Suppressor macrophage treated with lipopolysaccharide for 4 hours (primary cell): ENCODE data around the gene SMIM26.
"Not testable (repeated sequence)": the region's sequence is repeated elsewhere in the genome, so short reads cannot be mapped to it uniquely, and the experiment has no call there.

ENCODE experiments used
- DNase-seq: peaks from one replicate; pipeline ENCODE4 v3.0.0-alpha.2; 2020

Gene SMIM26, protein sequence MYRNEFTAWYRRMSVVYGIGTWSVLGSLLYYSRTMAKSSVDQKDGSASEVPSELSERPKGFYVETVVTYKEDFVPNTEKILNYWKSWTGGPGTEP

DNA sequence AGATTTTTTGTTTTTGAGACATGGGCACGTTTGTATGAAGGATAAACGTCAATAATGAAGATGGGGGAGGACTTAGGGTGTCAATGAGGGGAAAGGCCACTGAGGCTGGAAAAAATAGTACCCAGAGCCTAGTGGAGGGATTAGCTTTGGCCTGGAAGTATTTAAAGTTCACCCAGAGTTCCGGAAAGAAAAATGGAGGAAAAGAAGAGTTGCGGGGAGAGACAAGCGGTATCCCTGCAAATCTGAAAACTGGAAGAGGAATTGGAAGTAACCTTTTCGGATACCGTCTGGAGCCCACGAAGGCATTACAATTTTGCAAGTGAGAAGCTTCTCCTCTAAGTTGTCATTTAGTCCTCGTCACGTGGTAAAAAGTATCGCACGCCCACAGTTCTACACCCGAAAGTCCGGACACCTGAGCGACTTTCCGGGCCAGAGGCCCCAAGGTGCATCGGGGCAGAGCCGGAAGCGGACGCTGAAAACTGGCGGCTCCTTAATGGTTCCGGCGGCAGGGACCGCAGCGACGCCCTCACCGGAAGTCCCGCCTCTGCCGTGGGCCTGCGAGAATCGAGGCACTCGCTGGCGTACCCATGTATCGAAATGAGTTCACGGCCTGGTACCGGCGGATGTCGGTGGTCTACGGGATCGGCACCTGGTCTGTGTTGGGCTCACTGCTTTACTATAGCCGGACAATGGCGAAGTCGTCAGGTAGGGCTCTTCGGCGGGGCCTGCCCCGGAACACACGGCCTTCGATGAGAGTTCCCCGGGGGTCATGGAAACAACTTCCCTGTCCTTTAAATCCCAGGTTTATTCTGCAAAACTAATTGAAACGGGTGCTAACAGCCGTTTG lies at the start of gene SMIM26:
TSS of gene SMIM26 (plus strand) at position 541 of the 847 bp plus-strand sequence. CDS start at position 588, 47 bp downstream.
- DNase-seq, result peak; percentile 94

DNA sequence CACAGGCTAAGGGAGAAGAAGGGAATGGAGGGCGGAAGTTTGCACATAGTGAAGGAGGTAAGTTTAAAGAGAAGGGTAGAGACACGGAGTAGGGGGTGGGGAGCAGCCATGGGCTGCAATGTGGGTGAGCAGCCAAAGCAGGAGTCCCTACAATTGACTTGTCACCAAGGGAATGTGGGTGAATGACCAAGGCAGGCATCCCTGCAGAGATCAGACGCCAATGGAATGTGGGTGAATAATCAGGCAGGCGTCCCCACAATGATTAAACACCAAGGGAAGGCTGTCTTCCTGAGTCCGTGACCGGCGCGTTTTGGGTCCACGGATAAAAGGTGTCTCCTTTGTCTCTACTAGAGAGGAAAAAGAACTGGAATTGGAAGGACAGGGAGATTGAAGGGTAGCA lies 45.2 kb upstream of the SMIM26 start:
- not testable (repeated sequence) for DNase-seq

DNA sequence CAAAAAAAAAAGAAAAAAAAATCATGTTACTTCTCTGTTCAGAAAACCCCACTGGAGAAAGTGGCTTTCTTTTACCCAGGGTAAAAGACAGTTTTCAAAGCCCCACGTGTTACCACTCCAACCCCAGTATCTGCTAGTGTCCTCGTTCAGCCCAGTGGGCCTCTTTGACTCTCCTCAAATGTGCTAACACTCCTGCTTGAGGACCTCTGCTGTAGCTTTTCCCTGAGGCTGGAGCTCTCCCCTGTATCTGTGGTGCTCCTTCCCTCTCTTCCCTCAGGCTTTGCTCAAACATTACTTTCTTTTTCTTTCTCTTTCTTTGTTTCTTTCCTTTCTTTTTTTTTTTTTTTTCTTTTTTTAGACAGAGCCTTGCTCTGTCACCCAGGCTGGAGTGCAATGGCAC lies 44.2 kb upstream of the SMIM26 start:
- no peak for DNase-seq

DNA sequence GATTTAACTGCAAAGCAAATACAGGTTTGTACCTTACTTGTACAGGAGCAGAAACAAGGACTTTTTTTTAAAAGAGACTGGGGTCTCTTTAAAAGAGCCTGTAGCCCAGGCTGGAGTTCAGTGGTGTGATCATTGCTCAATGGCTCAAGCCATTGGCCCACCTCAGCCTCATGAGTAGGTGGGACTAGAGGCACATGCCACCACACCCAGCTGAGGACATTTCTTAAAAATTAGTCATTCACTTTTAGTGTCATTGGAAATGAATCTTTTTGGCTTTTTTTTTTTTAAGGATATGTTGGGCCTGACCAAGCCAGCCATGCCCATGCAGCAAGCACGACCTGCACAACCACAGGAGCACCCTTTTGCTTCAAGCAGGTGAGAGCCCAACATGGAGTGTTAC lies 42.6 kb upstream of the SMIM26 start:
- DNase-seq, result peak; percentile 36

DNA sequence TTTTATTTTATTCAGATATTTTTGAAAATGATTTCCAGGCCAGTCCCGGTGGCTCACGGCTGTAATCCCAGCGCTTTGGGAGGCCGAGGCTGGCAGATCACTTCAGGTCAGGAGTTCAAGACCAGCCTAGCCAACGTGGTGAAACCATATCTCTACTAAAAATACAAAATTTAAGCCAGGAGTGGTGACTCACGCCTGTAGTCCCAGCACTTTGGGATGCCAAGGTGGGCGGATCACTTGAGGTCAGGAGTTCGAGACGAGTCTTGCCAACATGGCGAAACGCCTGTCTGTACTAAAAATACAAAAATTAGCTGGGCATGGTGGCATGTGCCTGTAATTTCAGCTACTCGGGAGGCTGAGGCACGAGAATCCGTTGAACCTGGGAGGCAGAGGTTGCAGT lies 40.5 kb upstream of the SMIM26 start:
- DNase-seq, result not testable (repeated sequence)

DNA sequence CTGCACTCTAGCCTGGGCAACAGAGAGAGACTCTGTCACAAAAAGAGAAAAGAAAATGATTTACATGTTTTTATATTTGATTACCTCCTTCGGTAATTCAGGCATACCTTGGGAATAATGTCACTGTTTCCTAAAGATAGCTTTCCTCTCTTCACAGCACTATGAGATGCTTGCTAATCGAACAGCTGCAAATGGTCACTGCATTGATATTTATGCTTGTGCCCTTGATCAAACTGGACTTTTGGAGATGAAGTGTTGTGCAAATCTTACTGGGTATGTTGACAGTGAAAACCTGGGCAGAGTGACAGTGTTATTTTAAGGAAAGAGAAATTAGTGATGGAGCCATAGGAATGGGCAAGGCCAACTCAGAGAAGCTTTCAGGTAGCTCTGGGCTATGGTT lies 39.9 kb upstream of the SMIM26 start:
- DNase-seq, result no peak

DNA sequence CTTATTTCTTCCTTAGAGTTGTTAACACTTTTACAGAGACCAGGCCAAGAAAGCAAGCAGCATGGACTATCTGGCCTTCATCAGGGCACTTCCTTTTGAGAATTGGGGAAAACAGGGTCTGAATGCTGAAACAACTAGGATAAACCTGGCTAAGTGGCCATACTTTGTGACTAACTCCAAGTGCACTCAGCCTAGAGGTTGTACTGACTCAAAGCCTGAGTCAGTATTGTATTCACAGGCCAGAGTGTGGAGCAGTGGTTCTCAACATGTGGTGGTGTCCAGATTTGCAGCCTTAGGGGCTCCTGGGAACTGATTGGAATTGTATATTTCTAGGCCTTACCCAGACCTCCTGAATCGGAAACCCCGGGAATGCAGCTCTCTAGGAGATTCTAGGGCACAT lies 39.4 kb upstream of the SMIM26 start:
- DNase-seq, result no peak

DNA sequence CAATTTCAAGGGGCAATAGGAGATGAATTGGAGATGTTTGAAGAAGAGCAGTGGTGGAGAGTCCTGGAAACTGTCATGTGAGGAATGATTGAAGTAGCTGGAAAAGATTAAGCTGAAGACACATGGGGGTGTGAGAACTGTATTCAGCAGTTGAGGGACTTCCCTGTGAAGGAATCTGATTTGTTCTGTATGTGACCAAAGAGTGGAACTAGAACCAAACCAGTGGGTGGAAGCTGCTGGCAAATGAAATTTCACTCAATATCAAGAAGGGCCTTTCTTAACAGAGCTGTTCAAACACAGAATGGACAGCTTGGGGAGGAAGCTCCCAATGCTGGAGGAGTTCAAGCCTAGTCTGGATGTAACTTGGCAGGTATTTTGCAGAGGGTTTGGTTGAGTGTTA lies 38.2 kb upstream of the SMIM26 start:
- no peak for DNase-seq

DNA sequence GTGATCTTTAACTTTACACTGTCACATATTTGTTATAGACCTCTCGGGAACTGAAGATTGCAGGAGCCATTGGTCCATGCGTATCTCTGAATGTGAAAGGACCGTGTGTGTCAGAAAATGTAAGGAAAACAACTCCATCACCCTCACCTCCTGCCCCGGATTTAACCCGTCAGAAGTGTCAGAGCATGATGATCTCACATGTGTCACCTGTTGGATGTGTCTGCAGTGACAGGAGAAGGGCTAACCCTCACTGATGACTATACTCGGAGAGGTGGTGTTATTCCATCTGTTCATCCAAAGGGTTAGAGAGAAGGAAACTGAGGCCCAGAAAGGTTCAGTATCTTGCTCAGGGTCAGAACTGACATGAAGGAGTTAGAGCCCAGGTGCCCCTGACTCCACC lies 34.6 kb upstream of the SMIM26 start:
- DNase-seq, result no peak

DNA sequence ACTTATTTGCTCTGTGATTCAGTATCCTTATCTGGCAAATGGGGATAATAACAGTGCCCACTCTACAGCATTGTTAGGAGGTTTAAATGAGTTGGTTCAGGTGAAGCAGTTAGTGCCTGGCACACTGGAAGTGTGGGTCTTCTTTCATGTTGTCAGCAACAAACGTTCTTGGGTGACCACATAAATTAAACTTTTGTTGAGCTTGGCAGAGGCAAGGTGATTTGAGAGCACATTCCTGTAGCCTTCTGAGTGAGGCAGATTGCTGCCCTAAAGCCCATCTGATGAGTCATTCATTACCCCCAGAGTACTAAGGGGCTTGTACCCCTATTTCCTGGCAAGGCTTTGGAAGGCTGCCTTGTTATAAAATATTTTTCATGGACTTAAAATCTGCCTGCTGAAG lies 33.7 kb upstream of the SMIM26 start:
- DNase-seq, result no peak

DNA sequence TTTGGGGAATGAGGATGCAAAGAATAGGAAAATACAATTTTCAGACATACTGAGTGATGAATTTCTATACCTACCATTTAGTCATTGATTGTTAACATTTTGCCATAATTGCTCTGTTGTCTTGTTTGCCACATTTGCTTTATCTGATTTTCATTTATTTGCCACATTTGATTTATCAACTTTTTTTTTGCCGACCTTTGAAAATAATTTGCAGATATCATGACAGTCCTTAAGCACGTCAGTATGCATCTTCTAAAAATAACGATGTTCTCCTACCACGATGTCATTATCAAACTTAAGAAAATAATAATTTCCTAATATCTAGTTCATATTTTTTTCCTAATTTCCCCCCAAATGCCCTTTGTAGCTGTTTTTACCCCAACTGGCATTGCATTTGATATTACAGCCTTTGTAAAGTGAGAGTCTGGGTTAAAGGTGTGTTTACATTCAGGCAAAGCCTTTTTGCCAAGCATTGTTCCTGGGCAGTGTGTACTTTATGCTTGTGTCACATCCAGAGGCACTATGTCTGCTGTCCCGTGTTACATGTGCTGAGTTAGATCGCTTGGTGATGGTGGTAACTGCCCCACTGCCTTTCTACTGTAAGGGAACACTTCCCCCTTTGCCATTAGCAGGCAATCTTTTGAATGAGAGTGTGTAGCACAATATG lies 33.1 kb upstream of the SMIM26 start:
- no peak for DNase-seq

DNA sequence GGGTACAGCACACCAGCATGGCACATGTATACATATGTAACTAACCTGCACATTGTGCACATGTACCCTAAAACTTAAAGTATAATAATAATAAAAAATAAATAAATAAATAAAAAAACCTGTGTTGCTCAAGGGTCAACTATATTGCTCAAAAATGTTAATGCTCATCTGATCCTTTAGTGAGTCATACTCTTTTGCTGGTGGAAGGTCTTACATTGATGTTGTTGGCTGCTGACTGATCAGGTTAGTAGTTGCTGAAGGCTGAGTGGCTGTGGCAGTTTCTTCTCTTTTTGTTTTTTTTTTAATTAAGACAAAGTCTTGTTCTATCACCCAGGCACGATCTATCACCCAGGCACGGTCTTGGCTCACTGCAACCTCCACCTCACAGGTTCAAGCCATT lies 29.6 kb upstream of the SMIM26 start:
- no peak for DNase-seq

DNA sequence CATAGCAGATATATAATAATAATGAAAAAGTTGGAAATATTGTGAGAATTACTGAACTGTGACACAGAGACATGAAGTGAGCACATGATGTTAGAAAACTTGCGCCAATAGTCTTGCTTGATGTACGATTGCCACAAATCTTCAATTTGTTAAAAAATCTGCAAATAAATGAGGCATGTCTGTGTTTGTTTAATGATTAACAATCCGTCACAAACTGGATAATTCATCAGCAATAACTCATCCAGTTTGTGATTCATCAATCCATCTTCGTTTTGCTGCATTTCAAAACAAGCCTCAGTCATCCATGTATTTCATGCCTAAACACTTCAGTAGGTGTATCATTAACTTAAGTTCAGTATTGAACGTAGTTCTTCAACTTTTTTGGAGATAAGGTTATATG lies 25.5 kb upstream of the SMIM26 start:
- DNase-seq, result no peak

DNA sequence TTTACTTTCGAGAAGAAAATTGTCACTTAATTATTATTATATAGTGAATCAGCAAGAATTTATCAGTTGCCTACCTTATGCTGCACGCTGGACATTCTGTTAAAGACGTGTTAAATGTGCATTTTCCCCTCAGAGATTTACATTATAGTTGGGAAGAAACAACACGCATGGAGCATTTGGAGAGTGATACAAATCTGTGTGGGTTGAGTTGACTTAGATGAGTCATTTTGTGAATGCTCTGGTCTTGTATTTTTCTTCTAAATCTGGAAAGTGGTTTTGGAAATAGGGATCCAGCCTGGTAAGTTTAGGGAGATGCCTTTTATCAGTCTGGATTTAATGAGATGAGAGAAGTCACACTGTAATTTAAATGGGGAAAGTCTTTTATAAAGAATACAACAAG lies 24.0 kb upstream of the SMIM26 start:
- DNase-seq, result no peak

DNA sequence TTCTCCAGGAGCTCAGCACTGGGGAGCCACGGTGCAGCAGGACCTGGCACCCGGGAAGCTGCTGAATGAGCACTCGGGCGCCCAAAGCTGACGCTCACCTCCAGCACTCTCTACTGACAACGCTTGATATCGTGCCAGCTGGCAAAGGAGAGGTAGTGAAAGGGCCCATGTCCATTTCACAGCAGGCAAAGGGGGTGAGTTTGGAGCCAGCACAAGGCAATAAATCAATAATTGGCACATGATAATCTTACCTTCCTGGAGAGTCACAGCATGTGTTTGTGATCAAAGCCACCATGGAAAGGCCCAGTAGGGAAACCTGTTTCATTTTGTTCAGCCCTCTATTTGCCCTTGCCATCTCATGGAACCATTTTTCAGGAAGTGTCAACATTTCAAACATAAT lies 23.3 kb upstream of the SMIM26 start:
- no peak for DNase-seq

DNA sequence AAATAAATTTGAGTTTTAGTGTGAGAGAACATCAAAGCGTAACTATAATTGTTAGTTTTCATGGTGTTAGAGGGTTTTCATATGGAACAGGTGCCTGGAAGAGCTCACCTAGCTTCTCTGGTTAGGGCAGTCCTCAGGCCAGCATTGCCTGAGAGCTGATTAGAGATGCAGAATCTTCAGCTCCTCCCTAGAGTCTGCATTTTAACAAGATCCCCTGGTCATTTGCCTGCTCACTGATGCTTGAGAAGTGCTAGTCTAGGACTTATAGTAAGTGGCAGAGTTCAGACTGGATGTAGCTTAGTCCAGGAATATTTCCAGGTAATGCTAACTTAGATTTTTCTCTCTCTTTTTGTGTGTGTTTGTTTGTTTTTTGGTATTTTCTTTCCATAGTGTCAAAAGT lies 21.7 kb upstream of the SMIM26 start:
- no peak for DNase-seq

DNA sequence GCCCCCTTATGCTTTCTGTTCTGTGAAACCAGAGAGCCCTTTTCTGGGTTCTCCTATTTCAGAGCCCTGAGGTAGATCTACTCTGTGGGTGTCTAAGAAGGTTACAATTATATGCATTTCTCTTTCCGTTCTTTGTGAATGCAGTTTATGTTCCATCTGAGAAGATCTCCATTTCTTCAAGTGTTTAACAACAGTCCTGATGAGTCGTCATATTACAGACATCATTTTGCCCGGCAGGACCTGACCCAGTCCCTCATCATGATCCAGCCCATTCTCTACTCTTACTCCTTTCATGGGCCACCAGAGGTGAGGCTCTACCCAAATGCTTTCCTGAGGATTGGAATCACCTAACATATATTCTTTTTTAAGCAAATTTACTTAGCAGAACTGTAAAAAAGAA lies 18.8 kb upstream of the SMIM26 start:
- no peak for DNase-seq

DNA sequence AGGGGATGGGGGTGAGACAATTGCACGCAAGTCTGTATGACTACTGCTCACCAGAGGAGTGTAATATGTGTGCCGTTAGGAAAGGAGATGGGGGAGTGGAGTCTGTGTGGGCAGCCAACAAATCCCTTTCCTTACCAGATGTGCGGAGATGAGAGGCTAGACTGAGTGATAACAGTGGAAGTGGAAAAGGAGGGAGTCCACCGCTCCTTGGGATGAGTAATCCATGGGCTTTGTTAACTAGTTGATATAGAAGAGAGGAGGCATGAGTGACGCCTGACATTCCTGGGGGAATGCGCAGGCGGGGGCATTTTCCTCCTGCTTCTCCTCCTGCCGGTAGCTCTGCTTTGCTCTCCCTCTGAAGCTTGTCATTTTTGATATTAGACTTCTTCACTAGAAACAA lies 13.5 kb upstream of the SMIM26 start:
- no peak for DNase-seq

DNA sequence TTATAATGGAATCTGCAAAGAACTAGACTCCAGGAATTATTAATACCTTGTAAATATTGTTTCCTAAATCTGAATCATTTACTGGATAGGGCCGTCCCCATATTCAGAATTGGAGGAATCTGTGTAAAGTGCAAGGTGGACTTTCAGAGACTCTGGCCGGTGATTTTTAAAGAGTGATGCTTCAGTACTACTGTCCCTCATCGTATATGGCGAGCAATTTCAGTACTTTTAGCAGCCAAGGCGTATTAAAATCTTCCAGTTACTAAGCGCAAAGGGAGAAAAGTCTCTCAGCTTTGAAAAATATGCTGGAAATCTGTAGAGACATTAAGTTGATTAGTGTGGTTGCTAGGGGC lies 483 bp downstream of the SMIM26 start:
- no peak for DNase-seq

DNA sequence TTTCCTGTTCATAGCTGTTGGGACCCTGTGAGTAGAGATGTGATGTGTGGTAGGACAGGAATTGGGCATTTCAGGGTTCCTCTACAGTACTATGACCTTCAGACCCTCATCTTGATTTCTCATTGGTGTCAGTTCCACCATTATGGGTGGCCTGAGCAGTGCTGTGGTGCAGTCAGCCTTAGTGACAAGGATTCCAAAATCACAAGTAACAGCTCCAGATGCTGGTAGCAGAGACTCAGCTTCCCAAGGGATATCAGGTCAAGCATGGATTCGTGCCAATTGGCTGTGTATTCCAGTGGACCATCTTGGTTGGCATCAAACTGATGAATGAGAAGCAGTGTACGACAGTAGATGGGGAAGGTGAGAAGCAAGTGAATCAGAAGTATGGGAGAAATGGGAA lies 3.8 kb downstream of the SMIM26 start:
- no peak for DNase-seq

DNA sequence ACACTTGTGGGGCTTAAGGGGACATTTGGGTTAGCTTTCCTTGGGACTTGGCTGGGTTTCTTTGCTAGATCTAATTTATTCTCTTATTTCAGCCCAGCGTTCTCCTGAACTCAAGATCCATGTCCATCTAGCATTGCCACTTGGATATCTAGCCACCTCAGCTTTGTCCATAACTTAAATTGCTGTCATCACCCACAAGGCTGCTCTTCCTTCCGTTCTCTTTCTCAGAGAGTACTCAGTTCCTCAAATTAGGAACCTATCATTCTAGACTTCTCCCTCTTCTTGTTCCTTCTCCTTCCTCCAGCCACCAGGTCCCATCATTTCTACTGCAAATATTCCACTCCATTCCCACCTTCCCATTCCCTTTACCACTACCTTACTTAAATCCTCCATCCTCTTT lies 4.3 kb downstream of the SMIM26 start:
- DNase-seq, result peak; percentile 56

DNA sequence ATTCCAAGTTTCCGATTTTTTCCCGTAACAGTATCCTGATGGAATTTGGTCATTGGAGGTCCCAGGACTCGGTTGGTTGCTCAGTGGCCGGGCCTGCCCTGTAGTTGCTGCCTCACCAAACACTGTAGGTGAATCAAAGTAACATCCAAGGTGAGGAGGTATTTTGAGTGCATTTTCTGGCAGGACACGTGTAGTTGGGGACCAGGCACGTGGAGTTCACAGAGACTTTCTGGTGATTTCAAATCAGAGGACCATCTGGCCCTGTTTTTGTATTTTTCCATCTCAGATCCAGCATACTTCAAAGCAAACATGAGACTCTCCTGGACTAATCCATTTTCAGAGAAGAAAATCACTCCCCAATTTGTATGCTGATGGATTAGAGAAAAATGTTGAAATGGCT lies 10.7 kb downstream of the SMIM26 start:
- DNase-seq, result no peak

DNA sequence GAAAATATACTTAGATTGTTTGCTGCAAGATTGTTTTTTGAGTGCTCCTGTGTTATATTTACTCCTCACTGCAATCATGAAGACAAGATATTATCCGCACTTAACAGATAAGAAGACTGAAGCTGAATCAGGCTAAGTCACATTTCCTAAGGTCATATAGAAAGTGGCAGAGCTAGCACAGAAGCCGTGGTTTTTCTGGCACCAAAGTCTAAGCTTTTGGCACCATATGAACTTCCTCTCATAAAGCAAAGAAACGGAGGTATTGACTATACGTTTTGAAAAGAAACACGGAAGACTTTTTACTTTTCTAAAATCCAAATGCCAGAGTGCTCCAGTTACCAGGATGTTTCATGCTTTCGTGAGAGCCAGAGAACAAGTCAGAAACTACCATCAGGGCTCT lies 11.3 kb downstream of the SMIM26 start:
- no peak for DNase-seq

DNA sequence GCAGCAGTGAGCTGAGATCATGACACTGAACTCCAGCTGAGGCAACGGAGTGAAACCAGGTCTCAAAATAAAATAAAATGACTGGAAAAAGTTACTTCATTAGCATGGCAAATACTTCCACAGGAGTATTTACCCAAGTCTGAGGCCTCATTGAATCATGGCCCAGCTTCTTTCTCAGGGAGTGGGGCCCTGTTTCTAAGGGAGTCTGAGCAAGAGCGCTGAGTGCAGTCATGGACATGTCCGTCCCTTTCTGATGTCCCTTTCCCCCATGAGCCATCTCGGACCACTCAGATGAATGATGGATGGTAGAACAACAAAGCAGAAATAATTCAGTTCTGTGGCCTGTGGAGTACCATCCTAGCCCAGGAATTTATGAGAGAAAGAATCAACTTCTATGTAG lies 12.8 kb downstream of the SMIM26 start:
- DNase-seq, result no peak

DNA sequence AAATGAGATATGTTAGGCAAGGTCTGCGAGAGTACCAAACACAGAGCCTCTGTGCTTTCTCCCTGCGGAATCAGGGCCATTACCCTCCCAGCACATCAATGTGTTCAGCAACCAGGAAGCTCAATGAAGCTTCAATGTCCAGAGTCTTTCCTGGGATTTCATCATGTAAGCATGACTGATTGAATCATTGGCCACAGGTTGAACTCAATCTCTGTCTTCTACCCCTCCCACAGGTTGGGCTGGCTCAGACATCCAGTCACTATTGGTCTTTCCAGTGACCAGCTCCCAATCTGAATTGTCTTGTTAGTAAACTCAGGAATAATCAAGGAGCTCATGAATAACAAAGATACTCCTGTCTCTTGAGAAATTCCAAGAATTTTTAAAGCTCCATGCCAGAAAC lies 17.9 kb downstream of the SMIM26 start:
- DNase-seq, result peak; percentile 11
